GM18499 (cell line): ENCODE results near the gene MID1.

Experiments
- ATAC-seq: cut with Tn5 transposase; IDR thresholded peaks from one replicate; pipeline ENCODE4 v1.9.1; 2021; ENCODE audit warnings: moderate number of reproducible peaks; ENCODE audit not compliant: insufficient read depth, unreplicated experiment

The MID1 gene

DNA sequence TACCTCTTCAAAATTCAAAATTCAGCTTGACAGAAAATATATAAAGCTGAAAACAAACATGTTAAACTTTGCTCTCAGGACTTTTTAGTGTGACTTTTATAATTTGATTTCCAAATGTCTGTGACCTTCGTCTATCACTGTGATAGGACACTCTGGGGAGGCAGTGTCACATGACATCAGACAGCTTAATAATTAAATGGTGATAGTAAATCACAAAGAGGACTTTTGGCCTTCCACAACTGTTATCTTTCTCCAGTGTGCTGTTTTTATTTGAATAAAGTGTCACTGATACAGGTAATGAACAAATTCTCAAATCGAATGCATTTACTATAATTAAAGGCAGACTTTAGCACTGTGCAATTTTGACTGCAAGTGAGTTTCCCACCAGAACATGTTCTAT, 83.1 kb downstream of the MID1 start:
- ATAC-seq = no peak

DNA sequence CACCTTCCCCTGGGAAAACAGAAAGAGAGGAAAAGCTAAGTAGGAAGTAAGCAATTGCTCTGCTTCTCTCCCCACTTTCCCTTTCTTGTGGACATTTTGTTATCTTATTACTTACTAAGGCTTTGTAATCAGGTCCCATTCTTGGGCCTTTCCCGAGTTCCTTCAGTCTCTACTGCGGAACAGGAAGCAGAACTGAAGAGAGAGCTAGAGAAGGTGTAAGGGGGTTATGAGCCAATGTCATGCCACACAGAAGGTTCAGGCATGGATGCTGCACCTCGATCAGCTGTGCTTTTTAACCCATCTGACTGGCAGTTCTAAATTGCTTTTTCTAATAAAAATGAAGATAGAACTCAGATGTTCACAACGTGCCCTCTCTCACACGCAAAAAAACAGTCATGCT, 83.6 kb downstream of the MID1 start:
- ATAC-seq = no peak

DNA sequence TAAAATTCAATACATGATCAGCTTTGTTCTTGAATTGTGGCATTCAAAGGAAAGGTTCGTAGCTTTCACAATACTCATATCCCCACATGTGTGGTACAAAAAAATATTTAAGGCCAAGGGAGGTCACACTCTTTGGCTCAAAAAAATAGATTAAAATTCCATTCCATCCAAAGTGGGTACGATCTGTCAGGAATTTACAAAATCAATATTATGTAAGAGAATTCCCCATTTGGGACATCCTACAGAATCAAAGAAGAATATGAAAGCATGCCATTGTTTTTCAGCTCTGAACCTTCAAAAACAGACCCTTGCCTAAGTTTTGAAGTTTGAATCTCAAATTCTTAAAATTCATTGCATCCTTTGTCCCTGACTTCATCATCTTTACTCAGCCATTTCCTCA, 85.8 kb downstream of the MID1 start:
- no peak for ATAC-seq

DNA sequence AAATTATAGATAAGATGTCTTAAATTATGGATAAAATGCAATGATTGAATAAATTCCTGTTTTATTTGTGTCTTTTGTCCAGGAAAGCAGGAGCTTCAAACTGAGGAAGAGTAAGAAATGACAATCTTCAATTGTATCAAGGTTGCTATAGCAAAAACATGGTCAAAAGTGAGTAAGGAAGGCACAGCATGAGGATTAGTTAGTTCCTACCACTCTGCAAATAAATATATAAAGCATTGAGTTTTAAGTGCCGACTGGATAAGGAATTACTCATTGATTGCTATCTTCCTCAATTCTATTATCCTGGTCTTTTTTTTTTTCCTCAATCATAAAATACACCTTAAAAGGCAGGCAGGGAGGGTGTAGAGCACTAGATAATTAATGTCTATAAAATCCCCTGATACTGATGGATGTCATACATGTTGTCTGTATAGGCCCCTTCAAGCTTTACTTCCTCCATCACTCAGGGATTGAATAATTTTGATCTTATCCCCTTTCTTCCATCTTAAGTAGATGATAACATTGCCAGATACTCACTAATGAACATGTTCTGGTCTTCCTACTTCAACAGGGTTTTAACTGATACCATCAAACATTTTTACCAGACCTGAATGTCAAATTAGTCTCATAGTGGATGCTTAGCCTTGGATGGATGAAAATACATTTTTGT, 86.6 kb downstream of the MID1 start:
- no peak for ATAC-seq

DNA sequence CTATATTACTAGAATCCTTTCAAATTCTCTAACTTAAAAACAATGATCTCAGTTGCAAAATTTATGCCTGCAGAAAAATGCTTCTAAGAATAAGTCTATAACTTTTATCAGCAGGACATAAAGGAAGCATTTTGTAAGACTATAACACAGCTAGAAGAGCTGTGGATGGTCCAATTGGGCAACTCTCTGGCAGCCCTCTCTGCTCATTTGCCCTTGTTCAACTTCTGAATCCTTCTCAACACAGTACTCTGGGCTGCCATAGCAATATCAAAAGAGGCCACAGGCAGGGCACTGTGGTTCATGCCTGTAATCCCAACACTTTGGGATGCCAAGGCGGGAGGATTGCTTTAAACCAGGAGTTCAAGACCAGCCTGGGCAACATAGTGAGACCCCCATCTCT, 88.5 kb downstream of the MID1 start:
- no peak for ATAC-seq

DNA sequence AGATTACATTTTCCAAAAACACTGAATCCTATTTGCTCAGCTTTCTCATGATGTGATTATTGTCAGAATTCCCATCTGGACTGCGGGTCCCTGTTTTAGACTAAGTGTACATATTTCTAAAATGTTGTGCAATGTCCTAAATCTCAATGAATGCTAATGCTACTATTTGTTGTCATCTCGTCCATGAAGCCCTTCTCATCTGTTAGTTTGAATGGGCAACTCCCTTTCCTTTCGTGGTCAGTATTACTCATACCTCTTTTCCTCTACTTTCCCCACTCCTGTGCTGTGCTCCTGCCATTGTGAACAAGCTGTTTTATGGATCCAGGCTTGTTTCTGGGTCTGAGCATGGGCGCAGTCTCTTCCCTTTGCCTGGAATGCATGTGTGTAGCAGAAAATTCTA, 91.0 kb downstream of the MID1 start:
- ATAC-seq = no peak

DNA sequence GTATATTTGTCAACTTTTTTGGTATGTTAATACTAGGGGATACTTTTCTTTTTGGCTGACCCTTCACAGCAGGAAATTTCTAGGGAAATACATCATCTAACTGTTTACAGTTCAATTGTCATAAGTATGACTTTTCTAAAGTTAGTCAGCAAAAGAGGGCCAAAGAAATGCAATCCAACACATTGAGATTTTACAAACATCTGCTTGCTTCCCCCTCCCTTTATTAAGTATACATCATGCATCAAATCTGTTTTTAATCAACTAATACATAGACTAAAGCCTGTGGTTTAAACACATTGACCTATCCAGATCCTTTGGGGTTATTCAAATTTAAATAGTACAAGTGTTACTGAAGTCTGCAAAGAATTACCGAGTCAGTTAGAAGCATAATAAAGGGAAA, 93.9 kb downstream of the MID1 start:
- no peak for ATAC-seq

DNA sequence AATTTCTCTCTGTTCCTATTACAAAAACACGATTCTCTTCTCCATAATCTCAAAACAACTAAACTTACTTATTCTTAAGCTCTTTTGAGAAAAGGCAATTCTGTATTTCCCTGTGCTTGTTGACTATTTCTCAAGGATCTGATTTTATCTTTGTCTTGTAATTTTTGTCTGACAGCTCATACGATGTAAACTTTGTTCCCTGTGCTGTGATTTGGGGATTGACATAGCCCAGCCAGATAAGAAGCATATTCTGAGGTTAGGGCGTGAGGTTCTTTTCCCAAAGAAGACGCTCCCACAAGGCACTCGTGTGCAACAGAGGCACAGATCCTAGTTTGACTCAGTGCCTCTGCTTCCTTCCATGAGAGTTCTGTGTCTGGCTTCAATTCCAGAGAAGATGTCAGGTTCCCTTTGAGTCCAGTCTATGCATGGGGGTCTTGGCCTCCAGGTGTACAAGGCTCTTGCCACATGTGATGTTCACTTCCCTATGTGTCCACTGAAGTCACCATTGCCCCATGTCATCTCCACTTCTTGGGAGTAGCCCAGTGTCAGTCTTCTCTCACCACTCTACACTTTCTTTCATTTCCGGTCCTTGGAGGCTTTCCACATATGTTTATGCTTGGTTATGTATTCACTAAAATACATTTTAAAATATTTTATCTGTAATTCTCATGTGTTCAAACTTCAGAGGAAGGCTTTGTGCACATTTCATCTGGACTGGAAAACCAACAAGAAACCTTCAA, 94.8 kb downstream of the MID1 start:
- no peak for ATAC-seq

DNA sequence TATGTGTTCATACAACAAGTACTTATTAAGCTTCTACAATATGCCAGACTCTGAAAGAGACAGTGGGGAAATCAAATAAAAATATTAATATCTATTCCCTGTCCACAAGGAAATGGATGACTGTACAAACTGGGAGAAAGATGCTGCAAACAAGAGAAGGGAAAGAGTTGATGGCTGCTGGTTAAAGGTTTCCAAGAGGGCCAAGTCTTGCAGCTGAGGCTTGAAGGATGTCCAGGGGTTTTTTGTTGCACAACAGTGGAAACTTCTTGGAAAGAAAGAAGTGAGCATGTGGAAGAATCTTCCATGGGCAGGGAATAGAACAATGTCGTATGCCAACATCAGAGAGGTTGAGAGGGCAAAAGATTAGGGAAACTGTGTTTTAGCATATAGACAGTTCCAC, 95.8 kb downstream of the MID1 start:
- ATAC-seq = no peak

DNA sequence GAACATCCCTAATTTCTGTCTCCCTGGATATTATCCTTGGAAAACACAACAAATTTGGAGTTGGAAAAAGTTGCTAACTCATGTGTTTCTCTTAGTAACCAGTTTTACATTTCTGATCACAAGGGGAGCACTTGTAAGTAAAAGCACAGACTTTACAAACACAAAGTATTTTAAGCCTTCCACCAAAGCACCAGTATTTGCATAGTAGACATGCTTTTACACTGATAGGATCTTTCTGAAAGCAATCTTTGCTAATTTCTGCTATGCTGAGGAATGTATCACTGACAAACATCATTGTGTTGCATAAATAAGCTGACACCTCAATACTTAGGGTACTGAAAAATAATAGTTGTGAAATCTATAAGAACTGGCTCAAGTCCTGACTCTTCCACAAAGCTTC, 100.6 kb downstream of the MID1 start:
- no peak for ATAC-seq

DNA sequence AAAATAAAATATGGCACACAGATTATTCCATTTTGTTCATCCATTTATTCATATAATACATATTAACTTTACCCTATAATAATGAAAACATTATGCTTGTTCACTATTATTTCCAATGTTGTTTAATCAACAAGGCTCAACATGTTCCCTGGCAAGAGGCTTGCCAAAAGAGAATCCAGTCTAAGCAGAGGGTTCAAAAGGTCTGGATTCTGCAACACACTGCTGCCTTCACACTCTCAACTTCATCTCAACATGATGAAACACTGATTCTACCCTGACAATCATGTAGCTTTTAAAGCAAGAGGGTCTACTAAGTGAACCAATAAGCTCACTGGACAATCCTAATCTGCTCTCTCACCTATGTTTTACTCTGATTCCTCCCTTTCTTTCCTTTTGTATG, 101.1 kb downstream of the MID1 start:
- no peak for ATAC-seq

DNA sequence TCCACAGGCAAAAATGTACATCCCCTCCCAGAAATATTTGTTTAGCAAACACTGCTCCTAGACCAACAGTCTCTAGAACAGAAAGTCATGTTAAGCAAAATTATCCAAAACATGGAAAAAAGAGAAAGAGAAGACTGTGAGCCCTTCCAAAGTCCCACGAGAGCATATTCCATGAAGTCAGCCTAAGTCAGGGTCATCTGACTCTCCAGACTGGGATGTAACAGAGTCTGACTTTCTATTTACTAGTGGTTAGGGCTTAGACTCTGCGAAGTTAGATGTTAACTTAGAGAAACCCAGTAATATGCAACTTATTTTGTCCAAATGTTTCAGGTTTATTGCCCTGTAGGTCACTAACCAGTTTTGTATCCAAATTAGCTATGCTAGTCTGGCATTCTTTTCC, 102.3 kb downstream of the MID1 start:
- no peak for ATAC-seq

DNA sequence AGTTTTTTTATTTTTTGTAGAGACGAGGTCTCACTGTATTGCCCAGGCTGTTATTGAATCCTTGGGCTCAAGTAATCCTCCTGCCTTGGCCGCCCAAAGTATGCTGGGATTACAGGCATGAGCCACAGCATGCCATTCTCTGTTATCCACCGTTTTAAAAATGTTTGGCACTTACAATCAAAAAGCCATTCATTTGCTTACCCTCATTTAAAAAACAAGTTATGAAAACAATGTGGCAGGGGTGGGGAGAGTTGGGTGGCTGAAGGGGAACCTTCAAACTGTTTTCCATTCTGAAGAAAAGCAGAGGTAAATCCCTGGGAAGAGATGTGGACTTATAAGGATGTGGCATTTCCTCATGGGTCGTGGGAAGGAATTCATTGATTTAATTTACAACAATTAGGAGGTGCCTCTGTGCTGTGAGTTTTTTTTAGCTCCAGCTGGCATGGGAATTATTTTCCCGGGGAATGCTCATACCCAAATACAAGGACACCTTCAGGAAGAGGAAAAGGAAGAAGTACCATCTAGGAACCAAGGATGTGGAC, 103.5 kb downstream of the MID1 start:
- ATAC-seq = no peak

DNA sequence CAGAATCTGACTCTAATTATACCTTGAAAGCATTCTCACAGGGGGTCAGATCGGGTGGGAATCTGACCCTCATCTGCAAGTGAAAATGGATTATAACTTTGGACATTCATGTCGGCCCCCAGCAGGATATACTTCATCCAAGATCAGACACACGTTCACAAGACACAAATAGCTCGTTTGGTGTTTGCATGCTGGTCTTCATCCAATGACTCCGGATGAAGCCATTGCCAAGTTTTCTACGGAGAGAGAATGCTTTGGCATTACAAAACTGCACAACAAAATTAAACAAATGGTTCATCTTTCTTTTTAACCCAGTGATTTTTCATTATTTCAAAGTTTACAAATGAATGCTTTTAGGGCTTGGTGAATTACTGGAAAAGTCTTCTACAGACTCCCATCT, 105.5 kb downstream of the MID1 start:
- ATAC-seq = no peak

DNA sequence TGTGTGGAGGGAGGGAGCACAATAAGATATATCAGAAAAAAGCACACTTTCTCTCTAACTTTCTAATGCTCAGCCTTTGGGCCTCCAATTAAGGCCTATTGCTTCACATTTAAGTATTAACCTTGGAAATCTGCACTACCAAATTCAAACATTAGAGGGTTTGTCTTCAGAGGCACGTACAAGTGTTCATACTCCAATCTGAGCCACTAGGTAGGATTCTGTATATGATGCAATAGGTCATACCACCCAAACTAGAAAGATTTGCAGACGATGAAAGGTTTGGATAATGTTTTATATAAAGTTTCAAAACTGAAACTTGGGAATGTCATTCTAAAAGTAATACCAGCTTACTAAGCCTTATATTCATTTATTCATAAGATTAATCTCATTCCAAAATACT, 106.4 kb downstream of the MID1 start:
- no peak for ATAC-seq

DNA sequence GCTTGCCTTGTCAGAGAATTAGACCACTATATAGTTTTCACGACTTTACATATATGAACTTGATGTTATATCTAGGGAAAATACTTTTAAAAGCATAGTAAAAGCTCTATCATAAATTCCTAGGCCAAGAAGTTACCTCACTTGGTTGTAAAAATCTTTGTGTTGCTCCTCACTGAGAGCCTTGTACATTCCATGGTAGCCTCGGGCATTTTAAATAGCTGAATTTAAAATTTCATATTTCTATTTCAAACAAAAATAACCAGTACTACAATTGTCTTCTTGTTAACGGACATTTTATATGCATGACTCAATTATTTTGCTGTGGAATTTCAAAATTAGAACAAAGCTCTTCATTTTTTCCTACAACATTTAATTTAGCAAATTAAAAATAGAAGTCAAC, 107.6 kb downstream of the MID1 start:
- no peak for ATAC-seq

DNA sequence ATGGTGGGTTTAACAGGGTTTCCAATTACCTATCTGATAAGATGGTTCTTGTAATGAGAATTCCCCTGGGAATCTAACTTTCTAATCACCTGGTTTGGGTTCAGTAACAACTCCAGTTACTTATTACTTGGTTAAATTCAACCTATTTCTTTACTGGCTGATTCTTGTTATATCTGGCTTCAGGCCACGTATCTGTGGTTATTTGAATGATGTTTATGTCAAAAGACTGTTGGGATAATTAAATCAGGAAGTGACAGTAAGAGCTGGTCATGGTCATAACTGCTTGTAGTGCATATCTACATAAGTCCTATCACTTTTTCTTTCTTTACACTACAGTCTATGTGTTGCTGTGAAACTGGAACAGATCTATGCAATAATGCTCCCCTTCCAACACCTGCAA, 108.1 kb downstream of the MID1 start:
- ATAC-seq = no peak

DNA sequence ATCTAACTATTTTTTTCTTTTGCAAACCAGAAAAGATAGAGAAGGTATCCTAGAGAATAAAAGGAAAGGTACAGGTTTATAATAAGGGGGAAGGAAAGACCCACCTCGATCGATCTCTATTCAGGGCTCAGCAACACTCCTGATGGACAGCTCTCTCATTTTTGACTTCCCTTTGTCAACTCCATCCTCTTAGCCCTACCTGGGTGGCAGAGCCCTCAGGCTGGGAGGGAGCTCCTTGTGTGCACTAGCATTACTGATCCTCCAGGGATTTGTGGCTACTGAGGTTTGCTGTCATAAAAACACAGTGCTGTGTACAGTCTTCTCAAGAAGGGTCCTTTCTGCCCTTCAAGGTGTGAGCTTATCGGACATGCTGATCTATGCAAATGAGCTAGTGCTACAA, 111.0 kb downstream of the MID1 start:
- no peak for ATAC-seq

DNA sequence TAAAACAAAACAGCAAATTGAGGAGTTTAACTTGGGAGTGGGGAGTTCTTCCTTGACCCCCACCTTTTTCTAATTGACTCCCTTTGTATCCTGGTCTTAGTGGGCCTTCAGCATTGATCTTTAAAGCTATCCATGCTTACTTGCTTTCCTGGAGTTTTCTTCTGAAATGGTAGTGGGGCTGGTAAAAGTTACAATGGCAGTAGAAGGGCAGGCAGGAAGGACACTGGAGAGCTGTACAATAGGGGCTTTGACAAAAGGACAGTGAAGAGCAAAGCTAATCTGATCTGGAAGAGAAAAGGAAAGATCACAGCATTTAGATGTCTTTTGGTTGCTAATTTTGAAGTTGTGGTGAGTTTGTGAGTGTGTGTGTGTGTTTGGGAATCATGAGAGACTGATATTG, 111.5 kb downstream of the MID1 start:
- no peak for ATAC-seq

DNA sequence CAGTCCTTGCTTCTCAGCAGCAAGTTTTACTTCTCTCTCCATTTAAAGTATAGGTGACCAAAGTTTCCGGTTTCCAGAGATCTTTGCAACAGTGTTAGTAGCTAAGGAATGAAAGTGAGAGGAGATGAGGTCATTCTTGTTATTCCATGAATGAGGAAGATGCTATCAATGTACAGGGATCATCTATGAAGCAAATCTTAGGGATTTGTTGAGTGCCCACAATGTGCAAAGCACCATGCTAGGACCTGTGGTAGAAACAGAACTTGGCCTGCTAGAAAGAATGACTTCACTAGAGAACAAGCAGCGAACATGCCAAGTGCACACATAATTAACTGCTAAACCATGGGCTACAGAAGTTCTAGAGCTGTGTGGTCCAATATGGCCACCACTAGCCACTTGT, 112.5 kb downstream of the MID1 start:
- ATAC-seq = no peak

DNA sequence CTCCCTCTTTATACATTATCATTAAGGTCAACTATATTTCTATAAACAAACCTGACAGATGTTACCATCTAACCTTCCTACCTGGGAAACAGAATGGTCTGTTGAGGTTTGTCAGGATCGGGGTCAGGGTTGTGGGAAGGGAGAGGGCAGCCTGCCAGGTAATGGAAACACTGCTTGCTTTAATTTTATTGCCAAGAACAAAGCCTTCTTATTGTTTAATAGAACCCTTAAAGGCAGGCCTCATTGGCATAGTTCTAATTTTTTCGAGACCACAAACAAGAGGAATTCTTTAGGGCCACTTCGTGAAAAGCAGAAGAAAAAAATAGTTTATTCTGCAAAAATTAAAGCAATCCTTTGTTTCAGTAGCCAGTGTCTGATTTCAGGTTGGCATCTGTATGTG, 113.2 kb downstream of the MID1 start:
- ATAC-seq = no peak

DNA sequence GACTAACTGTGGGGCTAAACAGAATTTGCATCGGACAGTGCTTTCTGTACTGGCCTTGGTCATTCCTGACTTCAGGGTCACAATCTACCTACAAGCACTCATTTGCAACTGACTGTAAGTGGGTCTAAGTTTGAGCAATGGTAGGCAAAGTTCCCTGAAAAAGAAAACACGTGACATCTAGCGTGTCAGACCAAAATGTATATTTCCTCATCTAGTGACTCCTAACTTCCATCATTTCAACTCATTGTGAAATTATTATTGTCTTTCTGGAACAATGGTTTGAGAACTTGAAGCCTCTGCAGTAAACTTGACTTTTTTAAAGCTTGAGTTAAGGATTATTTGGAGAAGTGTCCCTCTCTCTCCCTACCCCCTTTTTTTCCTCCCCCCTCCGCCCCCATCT, 113.6 kb downstream of the MID1 start:
- no peak for ATAC-seq
